Stimulated activated CD4-positive, alpha-beta T cell treated with anti-CD3 and anti-CD28 coated beads, Interleukin-12 subunit alpha, Interleukin-12 subunit beta, amount 100 ng/mL, for 24 hours (primary cell): ENCODE results near the gene PITPNM1.

Experiments
- DNase-seq, 2 experiments: peaks; one replicate each; pipeline ENCODE4 v3.0.0-alpha.2; 2020; ENCODE audit warnings: low read depth in 2 of 2

Gene PITPNM1

GRCh38 chr11:67503119-67504004, 1.8 kb downstream of the PITPNM1 start:
- DNase-seq: no peak

GRCh38 chr11:67502328-67502979, 2.7 kb downstream of the PITPNM1 start:
- DNase-seq: no peak

- DNase-seq: no peak
Observed at GRCh38 chr11:67501854-67502253, 3.3 kb downstream of the PITPNM1 start.

- DNase-seq: no peak
Observed at GRCh38 chr11:67500831-67501715, 4.1 kb downstream of the PITPNM1 start.

GRCh38 chr11:67500484-67500821, 4.7 kb downstream of the PITPNM1 start:
- DNase-seq: no peak

- no peak for DNase-seq
Observed at GRCh38 chr11:67499808-67500483, 5.2 kb downstream of the PITPNM1 start.

GRCh38 chr11:67498544-67498972, 6.6 kb downstream of the PITPNM1 start:
- no peak for DNase-seq

GRCh38 chr11:67497656-67498291, 7.4 kb downstream of the PITPNM1 start:
- DNase-seq: no peak

GRCh38 chr11:67496113-67496512, 9.1 kb downstream of the PITPNM1 start:
- no peak for DNase-seq

- DNase-seq: no peak
Observed at GRCh38 chr11:67495234-67496005, 9.7 kb downstream of the PITPNM1 start.

- DNase-seq: no peak
Observed at GRCh38 chr11:67494371-67495233, 10.6 kb downstream of the PITPNM1 start.

- no peak for DNase-seq
Observed at GRCh38 chr11:67493548-67494370, 11.4 kb downstream of the PITPNM1 start.

- no peak for DNase-seq
Observed at GRCh38 chr11:67492801-67493547, 12.2 kb downstream of the PITPNM1 start.

- DNase-seq: no peak
Observed at GRCh38 chr11:67492069-67492727, 13.0 kb downstream of the PITPNM1 start.

- no peak for DNase-seq
Observed at GRCh38 chr11:67491276-67492068, 13.7 kb downstream of the PITPNM1 start.

- no peak for DNase-seq
Observed at GRCh38 chr11:67490727-67491065, 14.5 kb downstream of the PITPNM1 start.
